ENCODE measurements around the gene TMIGD1. TPM values are rescaled to one million over a fixed set of nuclear protein-coding genes. Genes with fewer than 3 reads are reported as not detected.

Gene TMIGD1
- total RNA-seq, 1 experiment from 2014 or later = not detected

GRCh38 chr17:30347488-30347887, 13.6 kb upstream of the TMIGD1 start:
- H3K27me3 ChIP-seq (replicated peaks; ENCODE audit: insufficient read depth, low read depth, low read length, poor library complexity) = peaks cover 26% of the 10 kb centered on the region
- peaks cover 6% of the 10 kb centered on the region for H3K4me1 ChIP-seq (ENCODE audit: insufficient read depth, low read length, poor library complexity, severe bottlenecking)
- ChIA-PET POLR2A (ENCODE audit: low non-redundant PET) (no interaction called here), CTCF (no interaction called here)
- no peak for DNase-seq (ENCODE audit: low spot score)
- H3K27ac ChIP-seq (ENCODE audit: low read depth, low read length, poor library complexity, severe bottlenecking) = no peak overlapping the region
- intact Hi-C loops (cut with micrococcal nuclease; ENCODE audit: unreplicated experiment) = no loop called here
- H3K9me3 ChIP-seq (ENCODE audit: low read depth, low read length, poor library complexity, severe bottlenecking) = no peaks in the 10 kb centered on the region
- H3K36me3 ChIP-seq (ENCODE audit: insufficient read depth, low read length, poor library complexity, severe bottlenecking) = no peaks in the 10 kb centered on the region
- no TSS peak for BruUV-seq (replicated peaks)
- no peak for TF ChIP-seq CTCF (conservative IDR thresholded peaks at IDR 0.05; ENCODE audit: low read depth, low read length)
- no peak overlapping the region for H3K4me3 ChIP-seq (ENCODE audit: low read depth, low read length, poor library complexity, severe bottlenecking)

GRCh38 chr17:30346221-30346795, 12.5 kb upstream of the TMIGD1 start:
- DNase-seq (ENCODE audit: low spot score) = no peak
- POLR2A ChIA-PET (ENCODE audit: low non-redundant PET) = no interaction called here
- Histone ChIP-seq H3K36me3 (ENCODE audit: insufficient read depth, low read length, poor library complexity, severe bottlenecking) (no peaks in the 10 kb centered on the region), H3K4me3 (ENCODE audit: low read depth, low read length, poor library complexity, severe bottlenecking) (no peak overlapping the region), H3K27ac (ENCODE audit: low read depth, low read length, poor library complexity, severe bottlenecking) (no peak overlapping the region), H3K27me3 (replicated peaks; ENCODE audit: insufficient read depth, low read depth, low read length, poor library complexity) (peaks cover 30% of the 10 kb centered on the region), H3K4me1 (ENCODE audit: insufficient read depth, low read length, poor library complexity, severe bottlenecking) (peaks cover 6% of the 10 kb centered on the region), H3K9me3 (ENCODE audit: low read depth, low read length, poor library complexity, severe bottlenecking) (no peaks in the 10 kb centered on the region)
- intact Hi-C loops (cut with micrococcal nuclease; ENCODE audit: unreplicated experiment) = no loop called here
- BruUV-seq (replicated peaks) = no TSS peak
- CTCF ChIA-PET = no interaction called here
- TF ChIP-seq EZH2 (IDR thresholded peaks at IDR 0.05; ENCODE audit: borderline replicate concordance, low read depth, low read length, poor library complexity, severe bottlenecking) = no peak
- no peak for TF ChIP-seq CTCF (conservative IDR thresholded peaks at IDR 0.05; ENCODE audit: low read depth, low read length)

- TF ChIP-seq EZH2 (IDR thresholded peaks at IDR 0.05; ENCODE audit: borderline replicate concordance, low read depth, low read length, poor library complexity, severe bottlenecking) (no peak), CTCF (conservative IDR thresholded peaks at IDR 0.05; ENCODE audit: low read depth, low read length) (no peak)
- no TSS peak for BruUV-seq (replicated peaks)
- DNase-seq (ENCODE audit: low spot score) = no peak
- intact Hi-C loops (cut with micrococcal nuclease; ENCODE audit: unreplicated experiment) = no loop called here
- ChIA-PET POLR2A (ENCODE audit: low non-redundant PET) (no interaction called here), CTCF (no interaction called here)
- no peak overlapping the region for H3K4me3 ChIP-seq (ENCODE audit: low read depth, low read length, poor library complexity, severe bottlenecking)
- H3K27ac ChIP-seq (ENCODE audit: low read depth, low read length, poor library complexity, severe bottlenecking) = no peak overlapping the region
- H3K36me3 ChIP-seq (ENCODE audit: insufficient read depth, low read length, poor library complexity, severe bottlenecking) = no peaks in the 10 kb centered on the region
- H3K27me3 ChIP-seq (replicated peaks; ENCODE audit: insufficient read depth, low read depth, low read length, poor library complexity) = peaks cover 30% of the 10 kb centered on the region
- no peaks in the 10 kb centered on the region for H3K9me3 ChIP-seq (ENCODE audit: low read depth, low read length, poor library complexity, severe bottlenecking)
- H3K4me1 ChIP-seq (ENCODE audit: insufficient read depth, low read length, poor library complexity, severe bottlenecking) = peaks cover 12% of the 10 kb centered on the region
Measured at GRCh38 chr17:30345527-30346075, 11.7 kb upstream of the TMIGD1 start.

Measured in A673 (cell line).